ENCODE measurements around the gene GJB1.
"Not testable (repeated sequence)": the region's sequence is repeated elsewhere in the genome, so short reads cannot be mapped to it uniquely, and the experiment has no call there.

The GJB1 gene

GRCh38 chrX:71269801-71270395 is 46.9 kb downstream of the GJB1 start:
- in situ Hi-C loops (cut with MboI; ENCODE audit: low sequenced_read_pairs, unreplicated experiment), result no loop called here
- no peak for DNase-seq (ENCODE audit: low spot score)
- TF ChIP-seq CTCF (IDR thresholded peaks at IDR 0.05; ENCODE audit: borderline replicate concordance, control extremely low read depth, extremely low read depth, insufficient read depth, missing control alignments), result no peak

GRCh38 chrX:71272313-71272712 is 49.3 kb downstream of the GJB1 start:
- in situ Hi-C loops (cut with MboI; ENCODE audit: low sequenced_read_pairs, unreplicated experiment); DNase-seq (ENCODE audit: low spot score): not testable (repeated sequence)
